Stimulated activated CD4-positive, alpha-beta T cell treated with anti-CD3 and anti-CD28 coated beads, Interleukin-12 subunit alpha, Interleukin-12 subunit beta, amount 100 ng/mL, for 24 hours (primary cell): Measurements from ENCODE around the gene SYT7.
A peak's percentile ranks its signal among the peaks of the same experiment; 100 is the strongest.

Experiments used
- DNase-seq, 2 experiments: peaks; one replicate each; pipeline ENCODE4 v3.0.0-alpha.2; 2020; ENCODE audit warnings: low read depth in 2 of 2

The SYT7 gene

DNA sequence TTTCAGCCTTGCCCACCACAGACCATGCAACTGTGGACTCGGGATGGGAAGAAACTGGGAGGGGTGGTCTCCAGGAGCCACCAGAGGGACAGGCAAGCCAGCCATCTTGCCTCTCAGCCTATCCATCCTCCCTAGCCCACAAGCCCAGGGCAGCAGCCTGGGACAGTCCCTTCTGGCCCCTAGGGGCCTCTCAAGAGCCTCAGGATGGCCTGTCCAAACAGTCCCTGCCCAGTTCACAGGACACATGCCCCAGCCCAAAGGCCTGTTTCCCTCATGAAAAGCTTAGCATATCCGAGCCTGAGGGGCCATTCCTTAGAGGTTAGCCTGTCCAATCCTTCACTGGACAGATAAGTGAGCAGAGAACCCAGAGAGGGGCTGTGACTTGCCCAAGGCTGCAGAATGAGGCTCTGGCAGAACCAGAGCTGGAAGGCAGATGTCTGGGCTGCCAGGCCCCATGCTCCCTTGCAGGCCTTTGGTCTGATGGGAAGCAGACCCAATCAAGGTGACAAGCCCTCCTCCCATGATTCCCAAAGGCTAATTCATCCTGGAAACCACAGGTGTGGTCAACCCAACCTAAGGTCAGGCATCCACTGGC is 44.1 kb downstream of the SYT7 start:
- no peak for DNase-seq

- no peak for DNase-seq
Measured at GRCh38 chr11:61535998-61536675, 44.7 kb downstream of the SYT7 start.

GRCh38 chr11:61534933-61535839 is 45.7 kb downstream of the SYT7 start:
- DNase-seq, result no peak

GRCh38 chr11:61534025-61534932 is 46.6 kb downstream of the SYT7 start:
- DNase-seq, result no peak

DNA sequence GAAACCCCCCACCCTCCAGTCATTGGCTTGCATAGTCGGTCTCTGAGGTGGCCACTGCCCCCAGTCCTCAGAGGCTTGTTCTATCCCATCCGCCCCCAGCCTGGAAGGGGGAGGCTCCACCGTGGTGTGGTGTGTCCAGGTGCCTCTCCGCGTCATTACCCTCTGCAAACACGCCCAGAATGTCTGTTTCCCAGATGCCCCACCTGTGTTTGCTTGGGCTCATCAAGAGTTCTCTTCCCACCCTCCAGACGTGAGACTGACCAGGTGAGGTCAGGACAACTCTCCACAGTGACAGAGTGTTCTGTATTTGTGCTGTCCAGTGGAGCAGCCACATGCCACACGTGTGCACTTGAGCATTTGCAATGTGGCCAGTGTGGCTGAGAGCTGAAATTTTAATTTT is 47.5 kb downstream of the SYT7 start:
- no peak for DNase-seq

DNA sequence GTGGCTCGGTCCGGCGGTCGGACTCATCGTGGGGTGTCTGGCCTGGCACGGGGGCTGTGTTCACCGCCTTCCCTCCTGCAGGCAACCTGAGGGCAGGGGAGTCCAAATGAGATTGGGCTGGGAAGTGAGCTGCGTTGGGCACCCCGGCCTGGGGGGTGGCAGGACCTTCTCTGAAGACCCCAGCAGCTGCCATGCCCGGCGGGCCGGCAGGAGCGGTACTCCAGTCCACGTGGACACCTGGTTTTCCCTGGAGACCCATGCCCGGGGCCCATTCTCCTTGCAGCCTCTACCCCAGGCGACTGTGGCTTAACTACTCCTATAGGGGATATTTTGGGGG is 47.9 kb downstream of the SYT7 start:
- DNase-seq, result no peak

DNA sequence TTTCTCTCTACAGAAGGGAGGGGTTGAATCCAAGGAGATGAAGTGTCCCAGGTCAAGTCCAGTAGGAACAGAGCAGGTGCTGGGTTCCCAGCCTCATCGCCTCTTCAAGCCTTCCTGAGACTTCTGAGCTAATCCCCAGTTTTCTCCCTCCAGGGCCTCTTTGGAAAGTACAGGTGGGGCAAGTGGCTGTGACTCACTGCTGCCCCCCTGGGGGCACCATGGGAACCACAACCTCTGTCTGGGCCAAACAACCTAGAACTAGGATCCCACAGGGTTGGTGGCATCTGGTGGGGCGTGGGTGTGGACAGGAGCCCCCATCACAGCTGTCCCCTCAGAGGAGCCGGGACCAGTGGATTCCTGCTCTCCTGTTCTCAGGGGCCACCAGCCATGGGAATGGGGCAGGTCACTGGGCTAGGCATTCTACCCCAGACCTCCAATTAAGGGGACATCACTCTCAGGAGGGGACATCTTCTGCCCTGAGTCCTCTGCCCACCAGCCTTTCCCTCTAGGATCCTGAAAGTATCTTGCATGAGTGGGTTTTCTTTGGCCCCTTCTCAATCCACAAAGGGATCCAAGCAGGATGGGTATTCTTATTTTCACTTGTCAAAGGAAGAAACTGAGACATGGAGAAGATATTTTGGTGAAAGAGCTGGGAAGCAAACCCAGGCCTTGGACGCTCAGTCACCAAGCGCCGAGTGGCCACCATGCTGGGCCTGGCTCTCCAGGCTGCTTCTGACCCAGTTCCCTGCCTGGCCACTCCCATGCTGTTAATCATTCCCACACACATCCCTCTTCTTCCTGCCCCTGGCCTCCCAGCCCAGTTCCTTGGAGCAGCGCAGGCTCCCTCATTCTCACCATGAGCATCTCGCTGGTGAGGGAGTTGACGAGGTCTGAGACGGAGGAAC is 48.5 kb downstream of the SYT7 start:
- DNase-seq, result peak; percentile 6 to 33

GRCh38 chr11:61531044-61531443 is 49.8 kb downstream of the SYT7 start:
- DNase-seq, result no peak

GRCh38 chr11:61529537-61530225 is 51.2 kb downstream of the SYT7 start:
- no peak for DNase-seq

DNA sequence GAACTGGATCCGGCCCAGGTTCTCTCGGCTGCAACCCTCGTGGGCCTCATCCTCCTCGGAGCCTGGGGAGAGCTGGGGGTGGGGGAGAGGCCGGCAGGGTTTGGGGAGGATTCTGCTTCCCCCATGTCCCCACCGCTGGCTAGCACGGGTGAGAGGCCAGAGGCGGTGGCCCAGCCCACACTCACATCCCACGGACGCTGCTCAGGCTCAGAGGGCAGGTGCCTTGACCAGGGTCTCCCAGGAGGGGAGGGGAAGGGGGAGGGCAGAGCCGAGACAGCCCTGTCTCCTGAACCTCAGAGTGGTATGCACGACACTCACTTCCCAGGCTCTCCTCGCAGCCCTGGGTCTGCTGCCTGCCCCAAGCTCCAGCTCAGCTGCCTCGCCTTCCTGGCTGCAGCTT is 52.8 kb downstream of the SYT7 start:
- DNase-seq, result no peak

DNA sequence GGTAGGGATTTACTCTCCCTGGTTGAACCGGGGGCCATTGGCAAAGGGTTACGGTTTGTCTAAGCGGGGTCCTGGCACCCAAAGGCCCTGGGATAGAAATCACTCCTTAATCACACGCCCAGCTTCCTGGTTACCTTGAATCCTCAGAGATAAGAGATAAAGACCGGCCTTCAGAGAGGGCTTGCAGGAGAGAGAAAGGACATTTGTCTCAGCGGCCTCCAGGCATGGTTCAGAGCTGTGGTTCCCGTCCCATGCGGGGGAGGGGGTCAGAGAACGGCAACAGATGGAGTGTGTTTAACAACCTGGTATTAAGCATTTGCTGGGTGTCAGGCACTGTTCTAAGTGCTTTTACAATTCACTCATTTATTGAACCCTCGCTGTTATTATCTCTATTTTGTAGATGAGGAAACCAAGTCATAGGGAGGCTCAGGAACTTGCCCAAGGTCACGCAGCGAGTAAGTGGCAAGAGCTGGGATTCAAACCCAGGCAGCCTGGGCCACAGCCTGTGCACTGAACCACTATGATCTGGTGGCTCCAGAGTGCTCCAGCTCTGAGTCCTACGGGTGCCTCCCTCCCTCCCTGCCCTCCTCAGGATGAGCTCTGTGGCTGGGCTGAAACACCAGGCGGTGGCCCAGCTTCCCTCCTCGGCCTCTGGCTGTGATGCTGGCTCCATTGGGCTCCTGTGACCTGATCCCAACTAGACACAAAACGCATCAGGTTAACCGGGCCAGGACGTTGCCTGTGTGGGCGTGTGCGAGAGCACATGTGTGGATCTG is 53.7 kb downstream of the SYT7 start:
- no peak for DNase-seq

GRCh38 chr11:61526229-61526628 is 54.6 kb downstream of the SYT7 start:
- DNase-seq, result no peak

DNA sequence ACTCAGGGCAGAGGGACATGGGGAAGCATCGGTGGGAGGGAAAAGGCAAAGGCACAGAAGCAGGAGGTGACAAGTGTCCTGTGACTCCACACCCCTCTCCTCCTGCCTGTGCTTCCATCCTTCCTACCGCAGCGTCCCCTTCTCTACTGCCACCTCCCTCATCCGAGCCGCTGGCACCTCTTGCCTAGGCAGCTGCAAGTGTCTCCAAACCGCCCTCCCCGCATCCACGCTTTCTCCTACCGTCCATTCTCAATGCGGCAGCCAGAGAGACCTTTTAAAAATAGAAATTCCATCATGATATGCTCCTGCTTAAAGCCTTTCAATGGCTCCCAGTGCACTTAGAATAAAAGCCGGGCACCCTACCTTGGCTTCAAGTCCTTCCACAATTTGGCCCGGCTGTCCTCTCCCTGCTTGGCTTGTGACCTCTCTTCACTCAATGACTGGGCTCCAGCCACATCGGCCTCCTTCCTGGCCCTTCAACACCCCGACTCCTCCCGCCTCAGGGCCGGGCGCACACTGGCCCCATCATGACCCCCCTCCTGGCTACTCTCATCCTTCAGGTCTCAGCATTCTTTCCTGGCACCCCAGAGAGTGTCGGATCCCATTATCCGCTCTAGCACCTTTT is 55.8 kb downstream of the SYT7 start:
- DNase-seq, result no peak

DNA sequence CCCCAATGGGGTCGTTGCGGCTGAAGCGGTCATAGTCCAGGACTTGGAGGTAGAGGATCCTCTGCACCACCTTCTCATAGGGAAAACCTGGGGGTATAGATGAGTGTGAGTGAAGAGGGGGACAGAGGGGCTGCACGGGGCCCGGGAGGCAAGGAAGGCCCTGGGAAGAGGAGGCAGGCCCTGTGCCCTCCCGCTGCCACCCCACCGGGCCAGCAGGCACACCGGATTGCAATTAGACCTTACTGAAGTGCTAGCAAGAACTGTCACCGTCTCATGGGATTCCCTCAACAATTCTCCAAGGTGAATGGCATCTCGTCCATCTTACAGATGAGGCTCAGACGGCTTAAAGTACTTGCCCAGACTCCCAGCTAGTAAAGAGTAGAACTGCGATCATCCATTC is 56.4 kb downstream of the SYT7 start:
- DNase-seq, result no peak

DNA sequence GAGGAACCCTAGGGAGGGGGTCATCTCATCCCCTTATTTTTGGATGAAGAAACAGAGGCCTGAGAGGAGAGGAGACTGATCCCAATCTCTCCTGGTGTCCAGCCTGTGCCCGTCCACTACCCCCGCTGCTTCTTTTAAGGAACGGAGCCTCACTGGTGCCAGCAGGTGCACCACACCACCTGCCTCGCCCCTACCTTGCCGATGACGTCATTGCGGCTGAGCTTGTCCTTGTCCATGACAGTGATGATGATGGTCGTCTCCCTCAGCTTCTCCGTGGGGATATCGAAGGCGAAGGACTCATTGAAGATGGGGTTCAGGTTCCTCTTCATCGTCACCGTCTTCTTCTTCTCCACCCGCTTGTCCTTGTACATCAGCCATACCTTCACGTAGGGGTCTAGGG is 58.0 kb downstream of the SYT7 start:
- DNase-seq, result no peak

DNA sequence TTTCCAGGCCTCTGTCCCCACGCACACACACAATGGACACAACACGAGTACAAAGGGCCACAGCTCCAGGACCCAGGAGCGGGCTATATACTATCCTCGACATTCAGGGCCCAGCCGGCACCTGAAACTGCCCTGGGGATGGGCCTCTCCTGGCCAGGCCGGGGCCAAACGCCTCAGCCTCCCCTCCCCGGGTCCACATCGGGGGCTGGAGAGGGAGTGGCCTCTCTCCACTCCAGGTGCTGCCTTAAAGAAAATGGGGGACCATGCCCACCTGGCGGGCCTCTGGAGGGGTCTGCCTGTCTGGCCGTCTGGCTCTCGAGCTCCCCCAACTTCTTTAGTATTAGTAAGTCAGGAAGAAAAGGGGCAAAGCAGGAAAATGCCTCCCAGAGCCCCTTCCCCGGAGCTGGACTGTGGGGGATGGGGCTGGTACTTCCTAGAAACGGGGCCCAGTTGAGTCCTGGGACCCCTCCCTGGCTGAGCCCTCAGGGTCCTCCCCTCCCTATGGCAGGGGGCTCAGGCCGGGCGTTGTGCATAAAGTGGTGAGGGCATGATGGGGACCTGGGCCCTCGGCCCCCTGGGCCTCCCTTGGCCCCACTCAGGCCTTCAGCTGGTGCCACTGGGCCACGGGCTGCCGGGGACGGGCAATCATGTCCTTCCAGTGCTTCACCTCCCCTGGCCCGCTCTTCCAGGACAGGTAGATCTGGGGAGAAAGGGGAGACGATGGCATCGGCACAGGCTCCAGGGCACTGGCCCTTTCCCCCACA is 62.7 kb downstream of the SYT7 start:
- no peak for DNase-seq

GRCh38 chr11:61516675-61517572 is 64.0 kb downstream of the SYT7 start:
- peak in 1 of 2 experiments; percentile 40 for DNase-seq
